ENCODE data around the gene ARMC6. TPM values are rescaled to one million over a fixed set of nuclear protein-coding genes. Genes with fewer than 3 reads are reported as not detected.

Gene ARMC6
- total RNA-seq, 1 donor from 2014 or later = 36.0 TPM

DNA sequence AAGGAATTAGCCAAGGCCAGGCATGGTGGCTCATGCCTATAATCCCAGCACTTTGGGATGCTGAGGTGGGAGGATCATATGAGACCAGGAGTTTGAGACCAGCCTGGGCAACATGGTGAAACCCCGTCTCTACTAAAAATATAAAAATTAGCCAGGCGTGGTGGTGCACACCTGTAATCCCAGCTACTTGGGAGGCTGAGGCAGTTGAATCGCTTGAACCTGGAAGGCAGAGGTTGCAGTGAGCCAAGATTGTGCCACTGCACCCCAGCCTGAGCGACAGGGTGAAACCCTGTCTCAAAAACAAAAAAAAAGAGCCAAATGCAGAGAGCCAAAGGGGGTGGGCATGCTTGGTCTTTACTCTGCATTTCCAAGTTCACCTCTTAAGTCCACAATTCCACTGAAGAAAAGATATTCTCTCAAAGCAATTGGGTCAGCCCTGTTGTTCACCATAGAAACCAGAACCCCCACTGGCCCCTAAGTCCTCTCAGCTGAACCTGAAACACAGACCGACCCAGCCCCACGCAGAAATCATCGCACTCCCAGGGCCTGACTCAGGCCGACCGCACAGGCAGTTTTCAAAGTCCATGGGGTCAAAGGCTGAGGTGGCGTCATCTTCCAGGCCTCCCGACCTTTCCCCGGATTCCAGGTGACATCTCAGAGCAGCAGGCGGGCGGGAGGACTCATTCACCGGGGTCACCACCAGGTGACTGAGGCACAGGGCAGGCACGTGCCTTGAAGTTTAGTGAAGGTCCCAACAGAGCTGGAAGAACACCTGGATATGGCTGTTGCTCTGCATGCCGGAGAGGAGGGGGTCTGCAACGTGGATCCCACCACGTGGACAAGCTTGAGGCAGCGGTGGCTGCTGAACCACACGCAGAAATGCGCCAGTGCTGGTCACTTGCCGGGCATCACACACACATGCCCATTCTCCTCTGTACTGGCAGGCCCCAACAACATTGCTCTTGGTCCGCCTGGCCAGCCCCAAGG lies 63.5 kb downstream of the ARMC6 start:
- Histone ChIP-seq H3K36me3 (ENCODE audit: insufficient read depth, low read length) (no peaks in the 10 kb centered on the region), H3K9me3 (ENCODE audit: insufficient read depth, low read depth, low read length) (no peaks in the 10 kb centered on the region), H3K4me2 (ENCODE audit: low read length) (no peak overlapping the region), H3K4me3 (ENCODE audit: insufficient read depth, low read depth, low read length) (no peak overlapping the region), H2AFZ (ENCODE audit: low read depth, low read length) (no peak overlapping the region), H3K27ac (ENCODE audit: low read depth, low read length) (no peak overlapping the region), H3K4me1 (ENCODE audit: insufficient read depth, low read length) (no peaks in the 10 kb centered on the region), H3K79me2 (ENCODE audit: insufficient read depth, low read length) (no peaks in the 10 kb centered on the region), H3K27me3 (ENCODE audit: insufficient read depth, low read length) (no peaks in the 10 kb centered on the region), H3K9ac (ENCODE audit: low read length) (no peak overlapping the region), H4K20me1 (ENCODE audit: insufficient read depth, low read length) (peaks cover 12% of the 10 kb centered on the region)
- H3K27ac Mint-ChIP-seq (ENCODE audit: unreplicated experiment) = no peak overlapping the region
- no peak overlapping the region for H3K4me3 Mint-ChIP-seq (ENCODE audit: unreplicated experiment)
- H3K27me3 Mint-ChIP-seq (ENCODE audit: low read depth, unreplicated experiment) = no peaks in the 10 kb centered on the region
- FAIRE-seq (no peak), DNase-seq (ENCODE audit: low read depth) (no peak)
- TF ChIP-seq CTCF (IDR thresholded peaks at IDR 0.05; ENCODE audit: insufficient read depth, low read depth, low read length) (no peak), EZH2 (IDR thresholded peaks at IDR 0.05; ENCODE audit: insufficient read depth, low read length) (no peak)
- H3K9me3 Mint-ChIP-seq (ENCODE audit: unreplicated experiment) = no peaks in the 10 kb centered on the region
- H3K4me1 Mint-ChIP-seq (ENCODE audit: low read depth, unreplicated experiment) = peaks cover 3% of the 10 kb centered on the region
- peaks cover 10% of the 10 kb centered on the region for H3K36me3 Mint-ChIP-seq (ENCODE audit: low read depth, unreplicated experiment)

- Histone ChIP-seq H3K9ac (ENCODE audit: low read length) (no peak overlapping the region), H3K27me3 (ENCODE audit: insufficient read depth, low read length) (no peaks in the 10 kb centered on the region), H3K27ac (ENCODE audit: low read depth, low read length) (no peak overlapping the region), H3K4me3 (ENCODE audit: insufficient read depth, low read depth, low read length) (no peak overlapping the region), H3K36me3 (ENCODE audit: insufficient read depth, low read length) (no peaks in the 10 kb centered on the region), H3K4me2 (ENCODE audit: low read length) (no peak overlapping the region), H3K9me3 (ENCODE audit: insufficient read depth, low read depth, low read length) (no peaks in the 10 kb centered on the region), H3K79me2 (ENCODE audit: insufficient read depth, low read length) (no peaks in the 10 kb centered on the region), H4K20me1 (ENCODE audit: insufficient read depth, low read length) (peaks cover 6% of the 10 kb centered on the region), H3K4me1 (ENCODE audit: insufficient read depth, low read length) (no peaks in the 10 kb centered on the region), H2AFZ (ENCODE audit: low read depth, low read length) (no peak overlapping the region)
- H3K9me3 Mint-ChIP-seq (ENCODE audit: unreplicated experiment) = no peaks in the 10 kb centered on the region
- no peak overlapping the region for H3K4me3 Mint-ChIP-seq (ENCODE audit: unreplicated experiment)
- no peak for TF ChIP-seq CTCF (IDR thresholded peaks at IDR 0.05; ENCODE audit: insufficient read depth, low read depth, low read length)
- no peak for TF ChIP-seq EZH2 (IDR thresholded peaks at IDR 0.05; ENCODE audit: insufficient read depth, low read length)
- FAIRE-seq (no peak), DNase-seq (ENCODE audit: low read depth) (no peak)
- H3K27ac Mint-ChIP-seq (ENCODE audit: unreplicated experiment) = no peak overlapping the region
- peaks cover 10% of the 10 kb centered on the region for H3K36me3 Mint-ChIP-seq (ENCODE audit: low read depth, unreplicated experiment)
- peaks cover 3% of the 10 kb centered on the region for H3K4me1 Mint-ChIP-seq (ENCODE audit: low read depth, unreplicated experiment)
- H3K27me3 Mint-ChIP-seq (ENCODE audit: low read depth, unreplicated experiment) = no peaks in the 10 kb centered on the region
Observed at GRCh38 chr19:19098084-19098702, 64.8 kb downstream of the ARMC6 start.

Measured in astrocyte (in vitro differentiated cells and primary cell).